Kidney (tissue), 2 donors: ENCODE data around the gene ASB4. TPM values are rescaled to one million over a fixed set of nuclear protein-coding genes. Genes with fewer than 3 reads are reported as not detected.

Experiments
- polyA plus RNA-seq: library from polyadenylated mRNA; stranded (reverse); fragments of 350-450 nt; fragmentation: Illumina TruSeq; extraction: RNeasy Lipid Tissue Mini Kit (QIAGEN cat#74804); gene quantifications from one replicate; pipeline ENCODE4 v1.2.3, GENCODE V29; 2014; ENCODE audit warnings: low read depth, low replicate concordance; ENCODE audit not compliant: insufficient read depth
- total RNA-seq: library from RNA; stranded (reverse); fragmentation: NEBNext Ultra II Directional; extraction: Animal tissue kit (Norgen Biotek cat#: 25700); gene quantifications from one replicate; pipeline ENCODE4 v1.2.1, GENCODE V29; 2021
- donor health status: DM: yes; HTN: yes; CAD: no.

ASB4 gene
- total and polyA plus RNA-seq, 2 donors from 2014 or later, result 0.09 TPM; not detected in 1

Other genes starting within 250 kb of the ASB4 start
- not detected for gene PON1, start 161.4 kb upstream of the ASB4 start, total RNA-seq
- 0.28 TPM for gene PON1, start 161.4 kb upstream of the ASB4 start, polyA plus RNA-seq
- 1.6 TPM for gene PON3, start 89.6 kb upstream of the ASB4 start, total RNA-seq
- 1.9 TPM for gene PON3, start 89.6 kb upstream of the ASB4 start, polyA plus RNA-seq
- gene PON2, start 50.9 kb upstream of the ASB4 start, total RNA-seq, result 191 TPM
- gene PON2, start 50.9 kb upstream of the ASB4 start, polyA plus RNA-seq, result 61.8 TPM
- 45.0 TPM for gene PDK4, start 110.6 kb downstream of the ASB4 start, total RNA-seq
- gene PDK4, start 110.6 kb downstream of the ASB4 start, polyA plus RNA-seq, result 106 TPM